A673 (cell line): ENCODE results near the gene IQCK. TPM values are rescaled to one million over a fixed set of nuclear protein-coding genes. Genes with fewer than 3 reads are reported as not detected.

Source experiments
- BruUV-seq: library from RNA; stranded (reverse); fragments of 400-500 nt; replicated peaks from 2 replicates; lab custom pipeline; 2021; lab: Mats Ljungman, UMichigan
- CTCF ChIA-PET: fragments of 300-600 bp; sonication (Branson Sonifier 250); formaldehyde crosslinking; loops from one replicate; lab custom pipeline; 2022; ENCODE audit warnings: antibody characterized with exemption; lab: Charles Lee
- POLR2A ChIA-PET: fragments of 300-600 bp; sonication (Branson Sonifier 250); formaldehyde crosslinking; loops from one replicate; lab custom pipeline; 2022; ENCODE audit warnings: antibody characterized with exemption; ENCODE audit not compliant: low non-redundant PET; lab: Charles Lee
- DNase-seq: peaks from one replicate; pipeline ENCODE4 v3.0.0-alpha.2; 2015; ENCODE audit warnings: low spot score
- H3K27ac ChIP-seq: fragments of 200-600 bp; sonication (generic); 2 replicates; pipeline ENCODE4 v1.5.1; 2016; ENCODE audit warnings: mixed run types, low read depth, mild to moderate bottlenecking, mixed read lengths, antibody characterized with exemption, low read length; ENCODE audit not compliant: poor library complexity, severe bottlenecking
- H3K27me3 ChIP-seq: fragments of 200-600 bp; sonication (generic); replicated peaks from 2 replicates; pipeline ENCODE4 v1.6.1; 2017; ENCODE audit warnings: mixed run types, low read depth, mild to moderate bottlenecking, mixed read lengths, antibody characterized with exemption, low read length; ENCODE audit not compliant: insufficient read depth, poor library complexity
- H3K36me3 ChIP-seq: fragments of 200-600 bp; sonication (generic); 2 replicates; pipeline ENCODE4 v1.6.1; 2016; ENCODE audit warnings: mixed run types, mild to moderate bottlenecking, mixed read lengths, antibody characterized with exemption, low read length; ENCODE audit not compliant: insufficient read depth, poor library complexity, severe bottlenecking
- H3K4me1 ChIP-seq: fragments of 200-600 bp; sonication (generic); 2 replicates; pipeline ENCODE4 v1.6.1; 2017; ENCODE audit warnings: mixed run types, mild to moderate bottlenecking, mixed read lengths, antibody characterized with exemption, low read length; ENCODE audit not compliant: insufficient read depth, poor library complexity, severe bottlenecking
- H3K4me3 ChIP-seq: fragments of 200-600 bp; sonication (generic); 2 replicates; pipeline ENCODE4 v1.5.1; 2016; ENCODE audit warnings: low read depth, mixed run types, mild to moderate bottlenecking, mixed read lengths, low read length; ENCODE audit not compliant: poor library complexity, severe bottlenecking
- H3K9me3 ChIP-seq: fragments of 200-600 bp; sonication (generic); 2 replicates; pipeline ENCODE4 v1.6.1; 2016; ENCODE audit warnings: mixed run types, low read depth, mild to moderate bottlenecking, mixed read lengths, antibody characterized with exemption, low read length; ENCODE audit not compliant: poor library complexity, severe bottlenecking
- CTCF ChIP-seq: fragments of 300-800, 200-600 bp; sonication (generic); conservative IDR thresholded peaks from 2 replicates; pipeline ENCODE4 v1.5.1; 2017; ENCODE audit warnings: low read depth, mild to moderate bottlenecking, antibody characterized with exemption, low read length, moderate library complexity, mixed read lengths
- EZH2 ChIP-seq: fragments of 200-600 bp; sonication (generic); IDR thresholded peaks from 2 replicates; pipeline ENCODE4 v1.6.1; 2017; ENCODE audit warnings: borderline replicate concordance, low read depth, mild to moderate bottlenecking, mixed read lengths, antibody characterized with exemption, low read length; ENCODE audit not compliant: poor library complexity, severe bottlenecking
- intact Hi-C: fragments of 100-400 bp; cut with micrococcal nuclease; formaldehyde crosslinking; loops from one replicate; pipeline ENCODE4 v1.10.0; 2022; ENCODE audit not compliant: unreplicated experiment
- total RNA-seq: library from RNA; stranded (reverse); gene quantifications from 2 replicates; pipeline ENCODE4 v1.2.3, GENCODE V29; 2021

The IQCK gene
- total RNA-seq, 1 experiment from 2014 or later = 11.2 TPM

- intact Hi-C loops = no loop called here
- Histone ChIP-seq H3K4me1 (no peaks in the 10 kb centered on the region), H3K36me3 (no peaks in the 10 kb centered on the region), H3K4me3 (no peak overlapping the region), H3K27me3 (no peaks in the 10 kb centered on the region), H3K27ac (no peak overlapping the region), H3K9me3 (peaks cover 7% of the 10 kb centered on the region)
- DNase-seq = no peak
- ChIA-PET POLR2A (no interaction called here), CTCF (no interaction called here)
- TF ChIP-seq CTCF (no peak), EZH2 (no peak)
- BruUV-seq = no TSS peak
Measured at GRCh38 chr16:19802612-19803011, 84.5 kb downstream of the IQCK start.

GRCh38 chr16:19804538-19805323 lies 86.7 kb downstream of the IQCK start:
- Histone ChIP-seq H3K27me3 (no peaks in the 10 kb centered on the region), H3K9me3 (peaks cover 7% of the 10 kb centered on the region), H3K36me3 (no peaks in the 10 kb centered on the region), H3K27ac (no peak overlapping the region), H3K4me1 (no peaks in the 10 kb centered on the region), H3K4me3 (no peak overlapping the region)
- no TSS peak for BruUV-seq
- CTCF ChIA-PET = no interaction called here
- intact Hi-C loops = no loop called here
- TF ChIP-seq CTCF (no peak), EZH2 (no peak)
- no peak for DNase-seq
- POLR2A ChIA-PET = no interaction called here

- BruUV-seq = no TSS peak
Measured at GRCh38 chr16:19805459-19806162, 87.5 kb downstream of the IQCK start.

More at GRCh38 chr16:19805459-19806162, 87.5 kb downstream of the IQCK start:
- Histone ChIP-seq H3K4me3 (no peak overlapping the region), H3K27ac (no peak overlapping the region), H3K4me1 (no peaks in the 10 kb centered on the region), H3K36me3 (no peaks in the 10 kb centered on the region), H3K27me3 (no peaks in the 10 kb centered on the region), H3K9me3 (peaks cover 7% of the 10 kb centered on the region)
- ChIA-PET CTCF (interaction anchor here (1.2 kb wide), 1 partner anchor 102 kb away, joined by 3 read pairs; no protein-coding TSS in a partner anchor), POLR2A (no interaction called here)
- DNase-seq = no peak
- intact Hi-C loops = no loop called here
- TF ChIP-seq EZH2 (no peak), CTCF (no peak)
